HG02981 (cell line): Measurements from ENCODE around the gene DDX59.

ENCODE experiments used
- ATAC-seq: cut with Tn5 transposase; IDR thresholded peaks from one replicate; pipeline ENCODE4 v1.9.1; 2021; ENCODE audit warnings: mild to moderate bottlenecking, moderate library complexity; ENCODE audit not compliant: unreplicated experiment

The DDX59 gene

DNA sequence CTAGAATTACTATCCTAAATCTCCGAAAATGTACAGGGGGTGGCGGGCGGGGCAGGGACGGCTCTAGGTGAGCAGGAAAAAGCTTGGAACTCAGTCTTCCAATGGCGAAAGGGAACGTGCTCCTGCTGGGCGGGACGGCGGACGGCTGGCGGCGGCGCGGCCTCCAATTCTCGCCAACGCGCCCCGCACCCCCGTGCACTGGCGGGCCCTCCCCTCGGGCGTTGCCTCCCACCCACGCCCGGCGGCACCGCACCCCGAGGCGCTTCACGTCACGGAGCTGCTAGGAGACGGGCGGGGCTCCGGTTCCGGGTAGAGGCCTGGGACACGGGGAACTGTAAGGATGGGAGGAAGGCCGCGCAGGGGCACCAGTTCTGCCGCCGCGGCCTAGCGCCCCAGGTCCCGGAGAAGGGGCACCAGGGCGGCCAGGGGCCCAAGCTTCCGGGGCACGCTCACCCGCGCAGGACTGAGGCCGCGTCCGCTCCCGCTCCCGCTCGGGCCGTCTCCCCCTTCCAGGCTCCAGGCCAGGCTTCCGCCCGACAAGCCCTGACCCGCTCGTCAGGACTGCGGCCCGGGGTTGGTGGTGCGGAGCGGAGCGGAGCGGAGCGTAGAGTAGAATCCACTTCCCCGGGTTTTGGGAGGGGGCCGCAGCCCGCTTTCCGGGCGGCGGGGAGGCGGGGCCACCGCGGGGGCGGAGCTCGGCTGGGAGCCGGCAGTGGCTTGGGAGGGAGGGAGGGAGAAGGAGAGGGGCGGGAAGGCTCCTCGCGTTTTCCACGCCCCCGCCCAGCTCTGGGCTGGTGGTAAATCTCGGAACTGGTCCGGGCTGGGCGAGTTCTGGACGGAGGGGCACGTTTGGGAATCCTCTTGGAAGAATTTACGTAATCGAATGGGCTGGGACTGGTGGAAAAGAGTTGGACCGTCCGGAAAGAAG is at the start of gene DDX59:
TSS of gene DDX59 (minus strand) at position 594 of the 928 bp plus-strand sequence. CDS start 3,167 bp downstream, outside the sequence.
- peak; percentile 91 for ATAC-seq

DNA sequence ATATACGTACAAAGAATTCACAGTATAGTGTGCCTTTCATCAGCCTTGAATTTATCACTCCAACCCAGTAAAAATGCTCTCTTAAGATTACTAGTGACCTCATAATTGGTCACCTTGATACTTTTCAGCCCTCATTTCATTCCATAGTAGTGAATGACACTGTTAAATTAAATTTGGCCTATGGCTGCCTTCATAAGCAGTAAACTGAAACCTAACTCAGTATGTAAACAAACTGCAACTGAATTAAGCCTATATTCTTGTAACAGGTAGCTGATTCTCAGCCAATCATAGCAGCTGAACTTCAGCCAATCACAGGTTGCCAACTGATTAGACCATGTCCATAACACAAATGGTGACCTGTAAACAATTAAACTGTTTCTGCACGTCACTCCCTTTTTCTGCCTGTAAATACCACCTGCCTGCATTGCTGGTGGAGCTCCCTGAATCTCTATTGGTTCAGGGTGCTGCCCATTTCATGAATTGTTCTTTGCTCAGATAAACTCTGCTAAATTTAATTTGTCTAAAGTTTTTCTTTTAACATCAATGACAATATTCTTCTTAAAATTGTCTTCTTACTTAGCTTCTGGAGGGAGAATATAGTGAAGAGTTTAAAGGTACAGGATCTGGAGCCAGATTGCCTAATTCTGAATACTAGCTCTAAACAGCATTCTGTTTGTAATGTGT is 44.9 kb upstream of the DDX59 start:
- ATAC-seq = no peak

GRCh38 chr1:200710166-200710565 is 40.5 kb upstream of the DDX59 start:
- no peak for ATAC-seq

DNA sequence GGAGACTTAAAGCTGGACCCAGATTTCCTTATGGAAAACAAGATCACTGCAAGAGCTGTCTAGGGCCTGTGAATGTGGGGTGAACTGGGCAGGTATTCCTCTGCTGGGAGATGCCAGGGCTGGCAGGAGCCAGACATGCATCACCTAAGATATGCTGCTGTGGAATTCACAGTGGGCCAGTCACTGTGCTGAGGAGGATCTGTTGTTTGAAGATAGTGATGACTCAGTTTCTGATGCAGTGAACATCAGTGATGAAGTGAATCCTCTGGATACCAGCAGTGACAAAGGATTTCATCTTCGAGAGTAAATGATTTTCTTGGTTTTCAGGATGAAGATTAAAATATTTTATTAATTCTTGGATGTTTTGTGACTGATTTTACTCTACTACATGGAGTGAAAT is 39.1 kb upstream of the DDX59 start:
- ATAC-seq = no peak

GRCh38 chr1:200708161-200708560 is 38.5 kb upstream of the DDX59 start:
- no peak for ATAC-seq

DNA sequence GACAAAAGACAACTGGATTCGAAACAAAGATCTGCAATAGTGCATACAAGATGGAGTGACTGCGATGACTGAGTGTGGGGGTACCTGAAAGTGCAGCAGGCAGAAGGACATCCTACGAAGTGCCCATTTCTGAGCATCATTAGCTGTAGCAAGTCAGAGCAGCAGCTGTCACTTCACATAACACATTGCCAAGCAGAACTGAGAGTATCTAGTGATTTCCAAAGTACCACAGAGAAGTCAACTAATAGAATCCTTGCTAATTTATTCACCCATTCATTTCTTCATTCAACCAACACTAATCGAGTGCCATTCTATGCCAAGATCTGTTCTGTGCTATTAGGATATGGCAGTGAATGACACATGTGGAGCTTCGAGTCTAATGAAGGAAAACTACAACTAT is 37.4 kb upstream of the DDX59 start:
- no peak for ATAC-seq

DNA sequence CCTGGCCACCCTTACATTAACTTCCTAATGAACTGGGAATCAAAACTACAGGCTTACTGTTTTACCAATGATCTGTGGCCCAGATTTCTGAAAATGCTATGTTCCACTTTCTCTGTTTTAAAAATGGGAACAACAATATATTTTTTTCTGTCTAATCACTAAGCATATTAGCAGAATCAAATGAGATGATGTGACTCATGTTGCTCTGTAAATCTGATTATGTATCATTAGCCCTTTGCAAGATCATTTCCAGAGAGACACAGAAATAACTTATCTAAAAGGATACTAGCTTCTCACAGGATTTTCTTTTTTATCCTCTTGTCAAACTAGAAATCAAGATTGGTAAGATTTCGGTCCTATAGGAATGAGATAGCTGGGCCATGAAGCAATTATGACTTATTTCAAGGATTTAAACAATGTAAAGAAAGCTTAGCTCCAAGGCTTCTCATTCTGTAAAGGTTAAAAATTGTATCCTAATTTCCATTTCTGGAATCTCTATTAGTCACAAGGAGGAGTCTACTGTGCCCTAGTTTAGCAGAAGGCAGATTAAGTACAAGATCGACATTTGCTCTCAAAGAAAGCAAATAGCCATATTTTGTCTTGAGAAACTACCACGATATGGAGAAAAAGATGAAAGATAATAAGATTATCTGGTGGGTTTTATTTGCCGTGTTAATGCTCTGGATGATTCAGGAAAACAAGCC is 36.6 kb upstream of the DDX59 start:
- no peak for ATAC-seq

GRCh38 chr1:200704986-200705500 is 35.3 kb upstream of the DDX59 start:
- no peak for ATAC-seq

DNA sequence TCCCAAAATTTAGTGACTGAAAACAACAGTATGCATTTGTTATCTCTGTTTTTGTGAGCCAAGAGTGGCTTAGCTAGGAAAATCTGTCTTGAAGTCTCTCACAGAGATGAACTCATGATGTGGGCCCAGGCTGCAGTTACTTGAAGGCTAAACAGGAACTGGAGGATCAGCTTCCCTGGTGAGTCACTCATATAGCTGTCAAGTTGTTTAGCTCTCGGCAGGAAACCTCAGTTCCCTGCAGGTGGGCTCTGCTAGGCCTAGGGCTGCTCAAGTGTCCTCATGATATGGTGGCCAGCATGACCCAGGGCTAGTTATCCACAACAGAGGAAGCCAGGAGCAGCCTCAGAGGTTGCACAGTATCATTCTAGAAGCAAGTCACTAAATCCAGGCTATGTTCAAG is 30.2 kb upstream of the DDX59 start:
- ATAC-seq = no peak

- ATAC-seq = no peak
These were observed 25.0 kb upstream of the DDX59 start for GRCh38 chr1:200694738-200695137.

GRCh38 chr1:200693327-200693726 is 23.6 kb upstream of the DDX59 start:
- ATAC-seq = no peak

- ATAC-seq = no peak
These were observed 22.6 kb upstream of the DDX59 start for GRCh38 chr1:200692316-200692715.

- no peak for ATAC-seq
These were observed 16.9 kb upstream of the DDX59 start for GRCh38 chr1:200686620-200687019.

- ATAC-seq = no peak
These were observed 14.3 kb upstream of the DDX59 start for GRCh38 chr1:200684015-200684414.

DNA sequence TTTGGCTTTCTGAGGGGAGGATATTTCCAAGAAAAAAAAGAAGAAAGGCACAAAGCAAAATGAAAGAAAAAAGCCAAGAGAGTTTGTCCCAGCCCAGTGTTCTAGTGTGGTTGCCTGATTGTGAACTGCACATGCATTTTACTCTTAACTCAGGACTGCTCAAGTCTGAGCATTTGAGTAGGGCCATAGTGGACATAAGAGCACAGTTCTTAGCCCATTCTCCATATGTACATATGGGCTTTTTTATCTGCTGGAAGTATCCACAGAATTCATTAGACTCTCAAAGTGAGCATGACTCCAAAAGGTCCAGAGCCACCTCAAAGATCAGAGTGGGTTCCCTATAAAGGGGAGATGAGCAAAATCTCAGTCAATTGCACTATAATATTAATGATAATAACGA is 13.6 kb upstream of the DDX59 start:
- ATAC-seq = no peak

DNA sequence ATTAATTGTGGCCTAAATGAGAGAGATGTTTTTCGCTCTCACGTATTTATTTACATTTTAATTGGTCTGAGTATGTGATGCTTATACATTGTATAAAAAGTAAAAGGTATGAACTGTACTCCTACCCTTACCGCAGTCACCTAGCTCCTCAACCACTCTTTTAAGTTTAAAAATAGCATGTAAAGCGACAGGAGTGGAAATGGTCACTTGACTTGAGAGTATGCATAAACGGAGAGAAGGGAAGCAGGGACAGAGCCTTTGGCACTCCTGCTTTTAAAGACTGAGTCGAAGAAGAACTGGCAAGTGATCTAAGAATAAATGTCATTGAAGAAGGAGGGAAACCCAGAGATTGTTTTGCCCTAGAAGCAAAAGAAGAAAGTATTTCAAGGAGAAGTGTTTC is 11.5 kb upstream of the DDX59 start:
- ATAC-seq = no peak

- no peak for ATAC-seq
These were observed 7.1 kb upstream of the DDX59 start for GRCh38 chr1:200676829-200677228.

DNA sequence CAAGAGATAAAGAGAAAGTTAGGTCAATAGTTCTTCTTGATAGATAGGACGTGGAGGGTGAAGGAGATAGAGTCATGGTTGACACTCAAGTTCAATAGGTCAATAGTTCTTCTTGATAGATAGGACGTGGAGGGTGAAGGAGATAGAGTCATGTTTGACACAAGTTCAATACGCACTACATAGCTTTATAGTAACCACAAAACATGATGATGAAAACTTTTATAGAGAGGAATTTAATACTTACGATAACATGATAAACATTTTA is 5.8 kb upstream of the DDX59 start:
- no peak for ATAC-seq

- ATAC-seq = no peak
These were observed 5.3 kb upstream of the DDX59 start for GRCh38 chr1:200674838-200675587.

- no peak for ATAC-seq
These were observed 4.5 kb upstream of the DDX59 start for GRCh38 chr1:200673952-200674823.
